GM21423 (cell line): ENCODE measurements around the gene ISX.
"Not testable (repeated sequence)": the region's sequence is repeated elsewhere in the genome, so short reads cannot be mapped to it uniquely, and the experiment has no call there.

Experiments
- ATAC-seq: cut with Tn5 transposase; IDR thresholded peaks from one replicate; pipeline ENCODE4 v1.9.1; 2021; ENCODE audit warnings: mild to moderate bottlenecking, moderate library complexity; ENCODE audit not compliant: unreplicated experiment

The ISX gene

GRCh38 chr22:35065796-35066218 is at the start of gene ISX:
TSS of gene ISX (plus strand) at chr22:35066158. CDS start at chr22:35067088, 930 bp downstream.
- no peak for ATAC-seq

DNA sequence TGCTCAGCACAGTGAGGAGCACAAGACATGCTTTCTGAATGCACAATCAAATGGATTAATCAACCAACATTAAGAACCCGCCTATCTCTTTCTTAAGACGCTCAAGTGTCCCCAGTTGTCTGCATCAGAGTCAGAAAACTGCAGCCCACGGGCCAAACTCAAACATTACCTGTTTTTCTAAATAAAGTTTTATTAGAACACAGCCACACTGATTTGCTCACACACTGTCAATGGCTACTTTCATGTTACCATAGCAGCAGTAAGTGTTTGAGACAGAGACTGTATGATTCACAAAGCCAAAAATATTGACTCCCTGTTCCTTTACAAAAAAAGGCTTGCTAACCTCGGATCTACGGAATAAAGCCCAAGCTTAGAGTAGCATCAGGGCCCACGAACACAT is 49.0 kb upstream of the ISX start:
- ATAC-seq = no peak

GRCh38 chr22:35018995-35019394 is 47.0 kb upstream of the ISX start:
- ATAC-seq = no peak

DNA sequence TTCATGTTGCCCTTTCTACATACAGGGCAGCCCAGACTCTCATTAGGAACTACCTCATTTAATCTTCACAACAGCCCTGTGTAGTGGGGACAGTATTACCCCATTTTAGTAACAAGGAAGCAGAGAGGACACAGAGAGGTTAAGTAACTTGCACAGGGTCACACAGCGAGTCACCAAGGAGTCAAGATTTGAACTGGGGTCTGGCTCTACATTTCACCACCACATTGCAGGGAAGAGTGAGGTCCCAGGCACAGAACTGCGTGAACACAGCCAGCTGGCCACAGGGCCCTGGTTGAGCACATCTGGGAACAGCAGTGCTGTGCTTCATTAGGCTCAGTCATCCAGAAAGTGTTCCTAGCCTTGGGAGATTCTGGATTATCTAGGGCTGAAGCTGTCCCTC is 45.4 kb upstream of the ISX start:
- ATAC-seq = no peak

DNA sequence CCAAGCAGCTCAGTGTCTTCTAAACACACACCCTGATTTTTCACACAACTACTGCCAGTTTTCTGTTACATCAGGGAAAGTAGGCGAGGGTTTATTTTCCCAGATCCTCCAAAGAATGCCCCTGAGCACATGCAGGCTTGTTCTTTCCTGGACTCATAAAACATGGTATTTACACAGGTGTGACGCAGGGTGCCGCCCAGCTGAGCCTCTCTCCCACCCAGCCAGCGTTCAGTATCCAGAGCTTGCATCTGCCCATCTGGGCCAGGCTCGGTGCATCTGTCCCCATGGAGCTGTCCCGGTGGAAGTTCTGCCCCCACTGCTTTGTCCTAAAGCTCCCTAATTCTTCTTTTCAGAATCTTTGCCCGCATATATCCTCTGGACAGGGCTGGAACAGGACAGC is 44.8 kb upstream of the ISX start:
- no peak for ATAC-seq

GRCh38 chr22:35022291-35022690 is 43.7 kb upstream of the ISX start:
- no peak for ATAC-seq

GRCh38 chr22:35023692-35024363 is 42.1 kb upstream of the ISX start:
- ATAC-seq = no peak

DNA sequence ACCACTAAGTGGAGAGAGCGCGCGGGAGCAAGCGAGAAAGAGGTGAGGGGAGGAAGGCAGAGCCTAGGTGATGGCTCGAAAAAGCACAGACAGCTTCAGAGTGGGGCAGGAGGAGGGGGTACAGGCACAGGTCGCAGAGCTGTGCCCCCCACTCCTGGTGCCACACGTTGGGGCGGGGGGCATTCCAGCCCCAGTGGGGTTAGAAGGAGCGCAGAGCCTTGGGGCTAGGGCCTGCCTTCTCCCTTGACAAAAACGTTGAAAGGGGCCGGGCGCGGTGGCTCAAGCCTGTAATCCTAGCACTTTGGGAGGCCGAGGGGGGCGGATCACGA is 41.6 kb upstream of the ISX start:
- no peak for ATAC-seq

GRCh38 chr22:35030112-35030511 is 35.8 kb upstream of the ISX start:
- ATAC-seq = not testable (repeated sequence)

- ATAC-seq = no peak
Observed at GRCh38 chr22:35032571-35032970, 33.4 kb upstream of the ISX start.

GRCh38 chr22:35033635-35034296 is 32.2 kb upstream of the ISX start:
- no peak for ATAC-seq

GRCh38 chr22:35034963-35035362 is 31.0 kb upstream of the ISX start:
- ATAC-seq = no peak

- no peak for ATAC-seq
Observed at GRCh38 chr22:35037089-35037488, 28.9 kb upstream of the ISX start.

GRCh38 chr22:35039625-35040024 is 26.3 kb upstream of the ISX start:
- no peak for ATAC-seq

DNA sequence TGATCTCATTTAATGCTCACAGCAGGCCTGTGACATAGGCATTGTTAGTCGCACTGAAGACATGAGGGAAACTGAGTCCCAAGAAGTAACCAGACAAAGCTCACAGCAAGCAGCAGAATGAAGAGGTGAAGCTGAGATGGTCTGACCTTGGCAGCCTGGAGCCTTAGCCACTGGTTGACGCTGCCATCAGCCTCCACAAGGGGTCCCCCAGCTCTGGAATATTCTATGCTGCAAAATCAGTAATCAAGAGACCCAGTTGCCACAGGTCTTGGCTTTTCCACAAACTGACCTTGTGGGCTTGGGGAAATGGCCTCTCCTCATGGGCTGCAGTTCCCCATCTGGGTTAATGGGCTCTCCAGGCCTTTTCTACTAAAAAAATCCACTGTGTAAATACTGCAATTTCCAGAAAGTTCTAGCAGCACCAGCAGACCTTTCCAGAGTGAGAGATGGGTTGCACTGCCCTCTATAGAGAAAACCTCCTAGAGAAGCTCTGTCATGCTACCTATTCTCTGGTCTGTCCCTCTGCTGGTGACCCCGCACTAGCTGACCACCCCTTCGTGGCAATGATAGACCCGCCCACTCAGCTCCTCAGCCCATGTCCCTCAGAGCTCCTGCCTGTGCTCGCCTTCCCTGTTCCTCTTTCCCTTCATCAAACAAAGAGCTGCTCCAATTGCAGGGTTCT is 22.6 kb upstream of the ISX start:
- no peak for ATAC-seq

DNA sequence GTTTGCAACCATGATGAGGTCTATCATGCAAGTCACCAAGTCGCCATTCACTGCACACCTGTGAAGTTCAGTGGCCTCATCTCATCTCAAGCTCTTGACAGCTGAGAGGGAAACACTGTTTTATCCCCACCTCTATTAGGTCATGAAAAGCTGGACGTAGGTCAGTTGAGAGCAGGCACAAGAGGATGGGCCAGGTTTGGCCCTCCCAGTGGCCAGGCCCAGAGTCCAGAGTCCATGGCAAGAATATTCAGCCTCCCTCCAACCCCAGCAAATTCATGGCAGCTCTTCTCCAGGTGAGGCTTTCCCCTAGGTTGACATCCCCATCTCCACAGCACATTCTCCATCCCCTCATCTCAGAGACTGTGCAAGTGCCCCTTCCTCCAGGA is 22.0 kb upstream of the ISX start:
- no peak for ATAC-seq

GRCh38 chr22:35044607-35045390 is 21.2 kb upstream of the ISX start:
- ATAC-seq = no peak

GRCh38 chr22:35045451-35045850 is 20.5 kb upstream of the ISX start:
- no peak for ATAC-seq

DNA sequence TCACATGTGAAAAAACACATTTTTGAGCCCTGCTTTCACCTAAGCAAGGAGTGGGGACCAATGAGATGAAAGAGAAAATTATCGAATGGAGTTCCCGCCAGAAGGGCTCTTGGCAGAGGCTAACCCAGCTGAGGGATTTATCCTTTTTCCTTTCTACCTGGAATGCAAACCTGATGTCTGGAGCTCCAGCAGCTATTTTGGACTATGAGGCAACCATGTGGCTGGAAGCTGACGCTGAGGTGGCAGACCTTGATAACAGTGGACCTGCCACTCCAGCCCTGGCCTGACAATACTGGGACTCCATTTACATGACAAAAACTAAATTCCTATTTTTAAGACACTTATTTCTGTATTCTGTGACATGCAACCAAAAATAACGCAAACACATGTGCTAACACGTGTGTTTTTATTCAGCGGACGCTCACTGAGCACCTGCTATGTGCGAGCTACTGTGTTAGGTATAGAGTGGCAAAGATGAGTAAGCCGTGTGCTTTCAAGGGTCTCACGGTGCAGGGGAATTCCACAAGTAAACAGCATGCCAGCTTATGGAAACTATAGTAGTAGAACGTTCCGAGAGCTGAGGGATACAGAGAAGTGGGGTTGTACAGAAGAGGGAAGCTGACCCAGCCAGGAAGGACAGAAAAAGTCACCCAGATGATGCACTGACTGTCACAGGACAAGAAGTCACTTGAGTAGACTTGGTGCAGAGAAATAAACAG is 19.1 kb upstream of the ISX start:
- no peak for ATAC-seq

DNA sequence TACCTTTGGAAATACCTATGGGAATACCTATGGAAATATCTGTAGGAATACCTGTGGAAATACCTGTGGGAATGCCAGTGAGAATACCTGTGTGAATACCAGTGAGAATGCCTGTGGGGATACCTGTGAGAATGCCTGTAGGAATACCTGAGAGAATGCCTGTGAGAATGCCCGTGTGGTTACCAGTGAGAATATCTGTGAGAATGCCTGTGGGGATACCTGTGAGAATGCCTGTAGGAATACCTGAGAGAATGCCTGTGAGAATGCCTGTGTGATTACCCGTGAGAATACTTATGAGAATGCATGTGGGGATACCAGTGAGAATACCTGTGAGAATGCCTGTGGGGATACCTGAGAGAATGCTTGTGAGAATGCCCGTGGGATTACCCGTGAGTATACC is 15.9 kb upstream of the ISX start:
- not testable (repeated sequence) for ATAC-seq

DNA sequence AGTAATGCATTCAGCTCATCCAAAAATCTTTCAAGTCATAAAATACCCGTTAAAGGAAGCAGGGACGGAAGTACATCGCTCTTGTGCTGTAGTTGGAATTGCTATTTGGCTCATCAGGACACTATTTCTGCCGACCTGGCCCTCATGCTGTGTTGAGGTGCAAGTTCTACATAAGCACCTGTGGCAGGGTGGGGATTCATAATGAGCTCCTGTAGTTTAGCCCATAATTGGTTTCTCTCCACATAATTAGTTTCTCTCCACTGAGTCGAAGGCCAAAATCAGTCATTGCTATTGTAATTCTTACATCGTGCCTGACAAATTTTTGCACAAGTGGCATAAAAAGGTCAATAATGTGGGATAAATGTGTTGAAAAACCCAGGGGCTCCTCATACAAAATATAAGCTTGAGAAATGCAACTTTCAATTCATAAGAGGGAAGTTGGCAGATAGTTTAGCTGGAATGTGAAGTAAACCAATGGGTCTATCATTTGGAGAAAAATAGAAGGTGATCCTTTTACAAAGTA is 14.9 kb upstream of the ISX start:
- ATAC-seq = no peak
